ENCODE data around the gene KIZ.
A peak's percentile ranks its signal among the peaks of the same experiment; 100 is the strongest.

KIZ gene

GRCh38 chr20:21101453-21101931, 24.4 kb upstream of the KIZ start:
- Histone ChIP-seq H3K27ac (no peak overlapping the region), H3K4me3 (peak overlapping the region; percentile 69)
- no peak for DNase-seq (ENCODE audit: low spot score)
- no peak for TF ChIP-seq CTCF (IDR thresholded peaks at IDR 0.05)

GRCh38 chr20:21101932-21102575, 23.8 kb upstream of the KIZ start:
- DNase-seq (ENCODE audit: low spot score), result no peak
- Histone ChIP-seq H3K4me3 (peak overlapping the region; percentile 69), H3K27ac (no peak overlapping the region)
- no peak for TF ChIP-seq CTCF (IDR thresholded peaks at IDR 0.05)

- no peak overlapping the region for H3K27ac ChIP-seq
These were observed 23.1 kb upstream of the KIZ start for GRCh38 chr20:21102603-21103311.

GRCh38 chr20:21103582-21104465, 22.1 kb upstream of the KIZ start:
- DNase-seq (ENCODE audit: low spot score), result no peak

More at GRCh38 chr20:21102603-21103311, 23.1 kb upstream of the KIZ start:
- peak overlapping the region; percentile 69 for H3K4me3 ChIP-seq
- no peak for TF ChIP-seq CTCF (IDR thresholded peaks at IDR 0.05)
- DNase-seq (ENCODE audit: low spot score), result no peak

GRCh38 chr20:21104466-21104761, 21.5 kb upstream of the KIZ start:
- Histone ChIP-seq H3K4me3 (no peak overlapping the region), H3K27ac (no peak overlapping the region)
- no peak for TF ChIP-seq CTCF (IDR thresholded peaks at IDR 0.05)
- DNase-seq (ENCODE audit: low spot score), result no peak

More at GRCh38 chr20:21103582-21104465, 22.1 kb upstream of the KIZ start:
- H3K27ac ChIP-seq, result no peak overlapping the region
- H3K4me3 ChIP-seq, result peak overlapping the region; percentile 69
- no peak for TF ChIP-seq CTCF (IDR thresholded peaks at IDR 0.05)

GRCh38 chr20:21104921-21105320, 21.0 kb upstream of the KIZ start:
- DNase-seq (ENCODE audit: low spot score), result no peak
- Histone ChIP-seq H3K27ac (no peak overlapping the region), H3K4me3 (no peak overlapping the region)
- no peak for TF ChIP-seq CTCF (IDR thresholded peaks at IDR 0.05)
